HG03060 (cell line): Measurements from ENCODE around the gene GFM1.

Experiments
- ATAC-seq: cut with Tn5 transposase; IDR thresholded peaks from one replicate; pipeline ENCODE4 v1.9.1; 2021; ENCODE audit warnings: low read depth, moderate number of reproducible peaks; ENCODE audit not compliant: unreplicated experiment

The GFM1 gene

GRCh38 chr3:158644345-158644908 is at the start of gene GFM1:
Gene GFM1, plus strand, starts transcription at chr3:158644527. Its CDS starts 108 bp downstream, at chr3:158644635.
- ATAC-seq, result peak; percentile 99

GRCh38 chr3:158600787-158601186 is 43.5 kb upstream of the GFM1 start:
- ATAC-seq, result no peak

- no peak for ATAC-seq
Measured at GRCh38 chr3:158602227-158602626, 42.1 kb upstream of the GFM1 start.

- ATAC-seq, result no peak
Measured at GRCh38 chr3:158617982-158618875, 26.1 kb upstream of the GFM1 start.

- no peak for ATAC-seq
Measured at GRCh38 chr3:158625881-158626280, 18.4 kb upstream of the GFM1 start.

GRCh38 chr3:158631981-158632380 is 12.3 kb upstream of the GFM1 start:
- no peak for ATAC-seq

- ATAC-seq, result no peak
Measured at GRCh38 chr3:158640646-158641045, 3.7 kb upstream of the GFM1 start.

GRCh38 chr3:158642005-158642404 is 2.3 kb upstream of the GFM1 start:
- ATAC-seq, result no peak

GRCh38 chr3:158642474-158643210 is 1.7 kb upstream of the GFM1 start:
- ATAC-seq, result no peak

GRCh38 chr3:158649791-158650190 is 5.5 kb downstream of the GFM1 start:
- no peak for ATAC-seq

GRCh38 chr3:158651192-158651591 is 6.9 kb downstream of the GFM1 start:
- ATAC-seq, result no peak

- no peak for ATAC-seq
Measured at GRCh38 chr3:158652463-158652862, 8.1 kb downstream of the GFM1 start.

- no peak for ATAC-seq
Measured at GRCh38 chr3:158658889-158659288, 14.6 kb downstream of the GFM1 start.

- ATAC-seq, result peak; percentile 71
Measured at GRCh38 chr3:158659454-158660237, 15.3 kb downstream of the GFM1 start.

- ATAC-seq, result no peak
Measured at GRCh38 chr3:158660711-158661110, 16.4 kb downstream of the GFM1 start.

GRCh38 chr3:158663246-158663645 is 18.9 kb downstream of the GFM1 start:
- no peak for ATAC-seq

GRCh38 chr3:158663832-158664231 is 19.5 kb downstream of the GFM1 start:
- ATAC-seq, result no peak

GRCh38 chr3:158666416-158666815 is 22.1 kb downstream of the GFM1 start:
- ATAC-seq, result no peak

- no peak for ATAC-seq
Measured at GRCh38 chr3:158668506-158668905, 24.2 kb downstream of the GFM1 start.

GRCh38 chr3:158671821-158672214 is 27.5 kb downstream of the GFM1 start:
- no peak for ATAC-seq
